Measurements from ENCODE around the gene NRXN3. TPM values are rescaled to one million over a fixed set of nuclear protein-coding genes. Genes with fewer than 3 reads are reported as not detected.
"Not testable (repeated sequence)": the region's sequence is repeated elsewhere in the genome, so short reads cannot be mapped to it uniquely, and the experiment has no call there.

The NRXN3 gene
- polyA plus RNA-seq, 3 donors, result 6.4 to 7.9 (median 6.9) TPM

DNA sequence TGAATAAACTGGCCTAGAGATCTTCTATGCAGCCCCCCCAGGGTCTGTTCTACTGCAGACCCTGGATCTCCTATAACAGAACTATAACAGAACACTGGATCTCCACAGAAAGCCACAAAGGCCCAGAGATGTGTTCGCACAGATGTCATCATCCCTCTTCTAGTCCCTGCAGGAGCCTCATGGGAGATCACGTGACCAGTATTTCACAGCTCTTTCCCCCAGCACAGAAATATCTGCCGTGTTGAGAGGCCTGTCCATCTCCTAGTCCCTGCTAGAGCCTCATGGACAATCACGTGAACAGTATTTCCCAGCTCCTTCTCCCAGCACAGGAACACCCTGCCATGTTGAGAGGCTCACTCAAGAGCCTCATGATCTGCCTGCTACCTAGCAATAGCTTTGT is 331.7 kb downstream of the NRXN3 start:
- no peak for DNase-seq (ENCODE audit: extremely low read depth in 1 of 11, low read depth in 9 of 11, low spot score in 4 of 11)

DNA sequence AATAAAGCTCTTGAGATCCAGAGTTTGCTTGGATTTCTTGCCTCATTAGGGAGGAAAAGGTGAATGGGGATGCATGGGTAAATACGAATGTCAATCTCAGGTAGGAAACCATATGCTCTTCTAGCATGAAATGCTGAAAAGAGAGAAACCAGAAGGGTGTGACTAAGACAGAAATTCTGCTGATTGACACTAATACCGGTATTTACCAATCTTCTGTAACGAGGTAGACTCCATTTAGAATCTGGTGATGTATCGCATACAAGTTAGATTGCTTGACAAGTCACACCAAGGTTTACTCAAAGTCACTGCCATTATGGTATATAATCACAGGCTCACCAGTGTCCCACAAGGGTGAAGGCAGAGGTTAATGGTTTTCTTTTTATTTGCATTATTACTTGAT is 337.9 kb downstream of the NRXN3 start:
- DNase-seq (ENCODE audit: extremely low read depth in 1 of 11, low read depth in 9 of 11, low spot score in 4 of 11), result no peak

- DNase-seq (ENCODE audit: extremely low read depth in 1 of 11, low read depth in 9 of 11, low spot score in 4 of 11), result no peak
Observed at GRCh38 chr14:78509516-78509915, 339.3 kb downstream of the NRXN3 start.

- no peak for DNase-seq (ENCODE audit: extremely low read depth in 1 of 11, low read depth in 9 of 11, low spot score in 4 of 11)
Observed at GRCh38 chr14:78512021-78512420, 341.8 kb downstream of the NRXN3 start.

GRCh38 chr14:78519863-78520262 is 349.7 kb downstream of the NRXN3 start:
- peak; percentile 8 to 64 (median 46) for DNase-seq (ENCODE audit: extremely low read depth in 1 of 11, low read depth in 9 of 11, low spot score in 4 of 11)

DNA sequence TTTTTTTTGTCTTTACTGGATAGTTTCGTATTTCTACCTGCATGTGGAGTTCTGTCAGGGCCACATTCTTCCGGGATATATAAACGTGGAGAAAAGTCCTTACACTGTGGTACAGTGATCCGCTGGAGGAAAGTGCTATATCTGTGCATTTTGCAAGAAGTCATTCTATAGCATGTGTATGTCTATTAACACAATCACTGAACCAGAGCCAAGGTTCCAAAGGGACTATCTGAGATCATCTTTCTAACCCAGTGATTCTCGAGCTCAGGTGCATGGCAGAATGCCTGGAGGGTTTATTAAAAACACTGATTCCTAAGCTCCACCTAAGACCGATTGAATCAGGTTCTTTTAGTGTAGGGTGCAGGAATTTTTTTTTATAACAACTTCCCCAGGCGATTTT is 354.0 kb downstream of the NRXN3 start:
- DNase-seq (ENCODE audit: extremely low read depth in 1 of 11, low read depth in 9 of 11, low spot score in 4 of 11), result no peak

DNA sequence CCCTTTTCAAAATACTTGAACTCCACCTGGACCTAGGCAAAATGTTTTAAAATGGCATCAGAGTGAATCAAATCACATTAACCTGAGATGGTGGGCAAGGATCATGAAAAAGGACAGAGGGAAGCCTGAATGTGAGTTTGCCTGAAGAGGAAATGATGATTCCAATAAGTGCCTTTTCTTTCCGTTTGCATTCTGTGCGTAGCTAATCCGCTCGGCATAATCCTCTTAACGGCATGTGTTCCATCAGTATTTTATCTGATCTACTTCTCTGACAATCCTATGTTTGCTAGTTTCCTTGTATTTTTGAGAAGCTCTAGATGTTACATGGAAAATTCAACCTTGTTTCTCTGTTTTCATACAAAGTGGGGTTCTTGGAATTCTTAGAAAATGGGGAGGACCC is 354.6 kb downstream of the NRXN3 start:
- DNase-seq (ENCODE audit: extremely low read depth in 1 of 11, low read depth in 9 of 11, low spot score in 4 of 11), result no peak

DNA sequence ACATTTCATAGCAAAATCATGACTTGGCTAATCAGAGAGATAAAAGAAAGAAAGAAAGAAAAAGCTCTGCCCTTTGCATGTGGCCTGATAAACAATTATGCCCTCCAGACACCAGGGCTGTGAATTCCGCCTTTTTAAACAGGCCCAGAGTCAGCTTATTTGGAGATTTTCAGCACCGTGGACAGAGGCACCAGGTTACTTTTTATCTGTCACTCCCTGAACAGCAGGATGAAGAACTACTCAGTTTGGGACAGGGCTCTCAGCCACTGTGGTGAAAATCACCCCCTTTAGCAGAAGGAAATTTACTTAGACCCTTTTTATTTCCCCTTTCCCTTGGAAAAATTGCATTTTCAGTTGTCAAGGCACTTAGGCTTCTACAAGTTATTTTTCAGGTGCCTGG is 359.9 kb downstream of the NRXN3 start:
- peak; percentile 6 to 63 (median 50) for DNase-seq (ENCODE audit: extremely low read depth in 1 of 11, low read depth in 9 of 11, low spot score in 4 of 11)

DNA sequence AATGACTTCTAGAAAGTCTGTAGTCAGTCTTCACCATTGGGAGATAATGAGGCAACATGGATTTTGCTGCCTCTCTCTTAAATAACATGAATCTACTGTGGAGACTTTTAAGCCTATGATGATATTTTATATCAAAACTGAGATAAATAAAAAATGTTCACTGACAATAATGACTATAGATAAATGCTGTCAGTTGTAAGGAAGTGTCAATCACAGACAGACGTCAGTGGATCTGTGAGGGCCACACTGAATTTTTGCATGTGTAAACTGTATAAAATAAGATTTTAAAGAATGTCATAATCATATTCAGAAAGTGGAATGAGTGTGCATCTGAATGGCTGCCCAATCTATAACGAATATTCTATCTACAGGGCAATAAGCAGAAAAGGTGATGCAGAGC is 364.0 kb downstream of the NRXN3 start:
- DNase-seq (ENCODE audit: extremely low read depth in 1 of 11, low read depth in 9 of 11, low spot score in 4 of 11), result no peak

DNA sequence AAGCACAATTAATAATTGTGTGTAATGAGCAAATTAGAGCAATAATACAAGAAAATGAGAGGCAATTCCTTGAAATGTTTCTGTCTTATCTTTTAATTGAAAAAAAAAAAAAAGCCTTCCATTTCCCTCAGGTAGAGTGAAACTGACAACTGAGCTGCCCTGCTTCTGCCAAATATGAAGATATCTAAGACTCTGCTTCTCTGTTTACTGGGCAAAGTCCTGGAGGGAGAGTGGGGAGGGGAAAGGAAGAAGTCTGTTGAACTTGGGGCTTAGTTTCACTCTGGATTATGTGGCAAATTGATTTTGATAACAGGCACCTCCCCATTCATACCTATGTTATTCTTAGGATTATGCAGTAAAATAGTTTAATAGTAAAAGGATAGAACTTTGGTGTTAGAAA is 364.9 kb downstream of the NRXN3 start:
- DNase-seq (ENCODE audit: extremely low read depth in 1 of 11, low read depth in 9 of 11, low spot score in 4 of 11), result no peak

DNA sequence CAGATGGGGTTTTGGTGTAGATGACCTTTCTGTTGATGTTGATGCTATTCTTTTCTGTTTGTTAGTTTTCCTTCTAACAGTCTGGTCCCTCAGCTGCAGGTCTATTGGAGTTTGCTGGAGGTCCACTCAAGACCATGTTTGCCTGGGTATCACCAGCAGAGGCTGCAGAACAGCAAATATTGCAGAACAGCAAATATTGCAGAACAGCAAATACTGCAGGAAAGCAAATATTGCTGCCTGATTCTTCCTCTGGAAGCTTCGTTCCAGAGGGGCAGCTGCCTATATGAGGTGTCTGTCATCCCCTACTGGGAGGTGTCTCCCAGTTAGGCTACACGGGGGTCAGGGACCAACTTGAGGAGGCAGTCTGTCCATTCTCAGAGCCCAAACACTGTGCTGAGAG is 371.6 kb downstream of the NRXN3 start:
- DNase-seq (ENCODE audit: extremely low read depth in 1 of 11, low read depth in 9 of 11, low spot score in 4 of 11), result not testable (repeated sequence)

DNA sequence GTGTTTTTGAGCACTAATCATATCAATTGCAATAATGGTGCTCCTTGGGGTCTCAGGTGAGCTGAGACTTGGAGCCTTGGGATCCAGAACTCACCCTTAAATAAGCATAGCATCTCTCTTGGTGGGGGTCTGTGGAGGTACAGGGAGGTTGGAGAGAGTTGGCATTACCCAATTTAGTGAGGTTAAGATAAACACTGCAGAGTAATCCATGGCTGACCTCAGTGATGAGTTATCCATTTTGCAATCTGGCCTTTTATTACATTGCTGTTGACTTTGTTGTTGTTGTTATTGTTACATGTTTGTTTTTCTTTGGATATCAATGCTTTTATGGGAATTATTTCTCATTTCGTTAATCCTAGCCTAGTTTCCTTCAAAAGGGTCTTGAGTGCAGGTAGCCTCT is 373.3 kb downstream of the NRXN3 start:
- no peak for DNase-seq (ENCODE audit: extremely low read depth in 1 of 11, low read depth in 9 of 11, low spot score in 4 of 11)

DNA sequence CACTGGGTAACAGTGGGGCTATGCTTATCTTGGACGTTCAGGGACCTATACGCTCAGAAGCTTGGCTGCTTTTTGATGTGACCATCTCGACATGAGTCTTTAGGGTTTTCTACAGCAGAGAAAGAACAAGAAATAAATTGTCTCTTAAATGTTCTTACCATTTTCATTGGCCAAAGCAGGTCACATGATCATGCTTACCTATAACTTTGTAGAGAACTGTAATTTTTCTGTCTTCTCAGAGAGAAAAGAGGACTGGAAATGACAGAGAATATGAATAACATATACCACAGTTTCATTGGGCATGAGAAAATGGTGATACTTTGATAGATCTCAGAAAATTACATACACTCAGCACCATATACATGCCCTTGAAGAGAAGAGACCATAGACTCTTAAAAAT is 390.9 kb downstream of the NRXN3 start:
- no peak for DNase-seq (ENCODE audit: extremely low read depth in 1 of 11, low read depth in 9 of 11, low spot score in 4 of 11)

- peak; percentile 43 to 79 (median 65) for DNase-seq (ENCODE audit: extremely low read depth in 1 of 11, low read depth in 9 of 11, low spot score in 4 of 11)
Observed at GRCh38 chr14:78566026-78566858, 396.1 kb downstream of the NRXN3 start.

GRCh38 chr14:78566859-78567172 is 396.6 kb downstream of the NRXN3 start:
- DNase-seq (ENCODE audit: extremely low read depth in 1 of 11, low read depth in 9 of 11, low spot score in 4 of 11), result no peak

GRCh38 chr14:78567343-78567742 is 397.2 kb downstream of the NRXN3 start:
- DNase-seq (ENCODE audit: extremely low read depth in 1 of 11, low read depth in 9 of 11, low spot score in 4 of 11), result peak in 2 of 11 donors; percentile 11 to 13

DNA sequence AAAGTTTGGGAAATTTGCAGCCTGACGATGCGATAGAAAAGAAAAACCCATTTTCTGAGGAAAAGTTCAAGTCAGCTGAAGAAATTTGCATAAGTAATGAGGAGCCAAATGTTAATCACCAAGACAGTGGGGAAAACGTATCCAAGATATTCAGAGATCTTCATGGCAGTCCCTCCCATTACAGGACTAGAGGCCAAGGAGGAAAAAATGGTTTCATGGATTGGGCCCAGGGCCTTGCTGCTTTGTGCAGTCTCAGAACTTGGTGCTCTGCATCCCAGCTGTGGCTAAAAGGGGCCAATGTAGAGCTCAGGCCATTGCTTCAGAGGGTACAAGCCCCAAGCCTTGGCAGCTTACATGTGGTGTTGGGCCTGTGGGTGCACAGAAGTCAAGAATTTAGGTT is 403.6 kb downstream of the NRXN3 start:
- not testable (repeated sequence) for DNase-seq (ENCODE audit: extremely low read depth in 1 of 11, low read depth in 9 of 11, low spot score in 4 of 11)

DNA sequence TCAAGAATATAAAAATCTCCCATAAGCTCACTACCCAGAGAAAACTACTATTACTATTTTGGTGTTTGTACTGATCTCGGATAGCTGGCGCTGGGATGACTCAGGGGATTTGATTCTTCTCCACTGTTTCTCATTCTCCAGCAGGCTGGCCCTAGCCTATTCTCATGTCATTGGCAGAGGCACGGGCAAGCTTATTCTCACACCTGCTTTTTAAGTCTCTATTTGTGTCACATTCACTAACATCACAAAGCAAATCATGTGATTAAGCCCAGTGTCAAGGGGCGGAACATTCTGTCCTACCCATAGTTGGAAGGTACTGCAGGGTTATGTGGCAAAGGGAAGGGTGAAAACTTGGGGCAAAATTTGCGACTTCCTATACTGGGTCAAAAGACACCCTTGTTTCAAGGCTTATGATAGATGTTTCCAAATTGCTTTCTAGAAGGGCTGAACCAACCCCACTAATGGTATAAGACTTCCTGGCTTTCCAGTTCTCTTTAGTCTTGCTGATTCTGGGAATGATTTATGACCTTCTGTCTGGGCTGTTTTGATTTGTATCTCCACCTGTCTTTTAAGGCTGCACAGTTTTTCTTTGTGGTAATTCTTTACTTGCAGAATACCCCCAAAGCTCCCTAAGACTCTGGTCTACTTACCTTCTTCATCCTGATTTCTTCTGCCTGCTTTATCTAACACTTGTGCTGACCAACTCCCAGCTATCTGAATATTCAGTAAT is 406.4 kb downstream of the NRXN3 start:
- no peak for DNase-seq (ENCODE audit: extremely low read depth in 1 of 11, low read depth in 9 of 11, low spot score in 4 of 11)

GRCh38 chr14:78581229-78581628 is 411.1 kb downstream of the NRXN3 start:
- DNase-seq (ENCODE audit: extremely low read depth in 1 of 11, low read depth in 9 of 11, low spot score in 4 of 11), result no peak

DNA sequence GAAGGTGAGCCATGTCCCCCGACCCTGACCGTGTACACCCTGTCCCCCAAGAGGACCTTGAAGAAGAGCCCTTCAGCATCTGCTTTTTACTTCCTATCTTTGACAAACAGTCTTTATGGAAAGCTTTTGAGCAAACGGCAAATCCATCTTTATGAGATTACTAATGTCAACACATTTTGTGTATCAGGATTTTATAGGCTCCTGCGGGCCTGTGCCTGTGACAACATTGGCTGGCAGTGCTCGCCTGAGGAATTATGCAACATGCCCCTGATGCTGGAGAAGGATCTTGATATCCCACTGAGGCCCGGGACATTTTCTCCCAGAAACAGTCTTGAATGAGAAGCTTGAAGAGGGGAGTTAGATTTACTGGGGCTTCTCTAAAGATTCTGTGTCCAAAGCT is 416.5 kb downstream of the NRXN3 start:
- no peak for DNase-seq (ENCODE audit: extremely low read depth in 1 of 11, low read depth in 9 of 11, low spot score in 4 of 11)

DNA sequence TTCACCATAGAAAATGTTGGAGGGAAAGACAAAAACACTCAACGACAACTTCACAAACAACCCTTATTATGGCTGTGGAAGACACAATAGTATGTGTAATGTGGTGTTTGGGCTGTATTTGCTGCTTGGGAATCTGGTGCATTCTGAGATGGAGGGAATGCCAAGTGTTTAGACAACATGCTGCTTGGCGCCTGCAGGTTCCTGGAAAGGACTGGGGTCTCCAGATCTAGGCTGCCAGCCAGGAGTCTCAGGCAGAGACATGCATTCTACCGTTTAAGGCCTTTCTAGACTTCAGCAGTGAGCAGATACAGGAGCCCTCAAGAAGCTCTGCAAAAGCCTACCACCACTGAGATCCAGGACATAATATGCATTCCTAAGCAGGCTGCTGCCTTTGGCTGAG is 418.7 kb downstream of the NRXN3 start:
- no peak for DNase-seq (ENCODE audit: extremely low read depth in 1 of 11, low read depth in 9 of 11, low spot score in 4 of 11)
